GM18508 (cell line): ENCODE data around the gene CHEK2.
"Not testable (repeated sequence)": the region's sequence is repeated elsewhere in the genome, so short reads cannot be mapped to it uniquely, and the experiment has no call there.

Experiments used
- ATAC-seq: cut with Tn5 transposase; IDR thresholded peaks from one replicate; pipeline ENCODE4 v1.9.1; 2021; ENCODE audit warnings: moderate number of reproducible peaks; ENCODE audit not compliant: insufficient read depth, unreplicated experiment

Gene CHEK2

GRCh38 chr22:28743852-28744251, 2.2 kb upstream of the CHEK2 start:
- no peak for ATAC-seq

- no peak for ATAC-seq
Observed at GRCh38 chr22:28742562-28742962, 942 bp upstream of the CHEK2 start.

- no peak for ATAC-seq
Observed at GRCh38 chr22:28741200-28741784, 328 bp downstream of the CHEK2 start.

DNA sequence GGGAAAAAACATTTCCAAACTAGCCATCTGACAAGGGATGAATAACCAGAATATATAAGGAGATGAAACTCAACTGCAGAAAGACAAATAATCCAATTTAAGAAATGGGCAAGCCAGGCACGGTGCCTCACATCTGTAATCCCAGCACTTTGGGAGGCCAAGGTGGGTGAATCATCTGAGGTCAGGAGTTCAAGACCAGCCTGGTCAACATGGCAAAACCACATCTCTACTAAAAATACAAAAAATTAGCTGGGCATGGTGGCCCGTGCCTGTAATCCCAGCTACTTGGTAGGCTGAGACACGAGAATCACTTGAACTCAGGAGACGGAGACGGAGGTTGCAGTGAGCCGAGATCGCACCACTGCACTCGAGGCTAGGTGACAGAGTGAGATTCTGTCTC, 2.7 kb downstream of the CHEK2 start:
- ATAC-seq, result not testable (repeated sequence)

DNA sequence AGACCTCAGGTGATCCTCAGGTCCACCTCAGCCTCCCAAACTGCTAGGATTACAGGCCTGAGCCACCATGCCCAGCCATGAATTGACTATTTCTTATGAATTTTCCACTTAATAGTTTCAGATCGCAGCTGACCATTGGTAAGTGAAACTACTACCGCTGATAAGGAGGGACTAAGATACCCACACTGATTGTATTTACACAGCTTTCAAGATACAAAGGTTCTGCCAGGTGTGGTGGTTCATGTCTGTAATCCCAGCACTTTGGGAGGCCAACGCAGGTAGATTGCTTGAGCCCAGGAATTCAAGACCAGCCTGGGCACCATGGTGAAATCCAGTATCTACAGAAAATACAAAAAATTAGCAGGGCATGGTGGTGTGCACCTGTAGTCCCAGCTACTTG, 3.9 kb downstream of the CHEK2 start:
- no peak for ATAC-seq

GRCh38 chr22:28736301-28737155, 5.1 kb downstream of the CHEK2 start:
- ATAC-seq, result no peak

DNA sequence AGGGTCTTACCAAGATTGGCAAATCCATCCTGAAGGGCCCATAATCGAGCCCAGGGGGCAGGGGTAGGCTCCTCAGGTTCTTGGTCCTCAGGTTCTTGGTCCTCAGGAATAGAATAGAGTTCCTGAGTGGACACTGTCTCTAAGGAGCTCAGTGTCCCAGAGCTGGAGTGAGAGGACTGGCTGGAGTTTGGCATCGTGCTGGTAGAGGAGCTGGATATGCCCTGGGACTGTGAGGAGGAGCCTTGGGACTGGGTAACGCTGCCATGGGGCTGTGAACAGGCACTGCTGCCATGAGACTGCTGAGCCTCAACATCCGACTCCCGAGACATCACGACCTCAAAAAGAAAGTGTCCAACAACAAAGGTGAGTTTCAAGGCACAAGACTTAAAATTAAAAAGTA, 7.2 kb downstream of the CHEK2 start:
- no peak for ATAC-seq

GRCh38 chr22:28730179-28730578, 11.4 kb downstream of the CHEK2 start:
- no peak for ATAC-seq

DNA sequence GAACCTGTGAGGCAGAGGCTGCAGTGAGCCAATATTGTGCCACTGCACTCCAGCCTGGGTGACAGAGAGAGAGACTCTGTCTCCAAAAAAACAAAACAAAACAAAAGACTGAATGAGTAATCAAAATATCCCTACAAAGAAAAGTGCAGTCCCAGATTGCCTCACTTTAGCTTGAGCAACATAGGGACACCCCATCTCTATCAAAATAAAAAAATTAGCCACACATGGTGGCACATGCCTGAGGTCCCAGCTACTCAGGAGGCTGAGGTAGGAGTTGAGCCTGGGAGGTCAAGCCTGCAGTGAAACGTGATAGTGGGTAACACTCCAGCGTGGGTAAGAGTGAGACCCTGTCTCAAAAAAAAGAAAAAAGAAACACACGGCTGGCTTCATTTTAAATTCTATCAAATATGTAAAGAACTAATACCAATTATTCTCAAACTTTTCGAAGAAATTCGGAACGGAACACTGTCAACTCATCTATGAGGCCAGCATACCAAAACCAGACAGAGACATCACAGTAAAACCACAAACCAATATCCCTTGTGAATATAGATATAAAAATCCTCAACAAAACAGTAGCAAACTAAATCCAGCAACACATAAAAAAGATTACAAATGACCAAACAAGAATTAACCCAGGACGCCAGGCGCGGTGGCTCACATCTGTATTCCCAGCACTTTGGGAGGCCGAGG, 12.9 kb downstream of the CHEK2 start:
- no peak for ATAC-seq

DNA sequence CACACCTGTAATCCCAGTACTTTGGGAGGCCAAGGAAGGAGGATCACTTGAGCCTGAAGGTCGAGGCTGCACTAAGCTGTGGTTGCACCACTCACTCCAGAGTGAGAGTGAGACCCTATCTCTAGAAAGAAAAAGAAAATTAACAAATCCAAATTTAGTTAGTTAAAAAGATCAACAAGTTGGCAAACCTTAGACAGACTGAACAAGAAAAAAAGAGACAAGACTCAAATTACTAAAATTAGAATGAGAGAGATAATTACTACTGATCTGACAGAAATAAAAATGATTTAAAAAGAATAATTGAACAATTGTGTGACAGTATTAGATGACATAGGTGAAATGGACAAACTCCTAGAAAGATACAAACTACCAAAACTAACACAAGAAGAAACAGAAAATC, 13.6 kb downstream of the CHEK2 start:
- ATAC-seq, result no peak

- no peak for ATAC-seq
Observed at GRCh38 chr22:28718044-28718443, 23.6 kb downstream of the CHEK2 start.

GRCh38 chr22:28716686-28717085, 24.9 kb downstream of the CHEK2 start:
- ATAC-seq, result no peak

DNA sequence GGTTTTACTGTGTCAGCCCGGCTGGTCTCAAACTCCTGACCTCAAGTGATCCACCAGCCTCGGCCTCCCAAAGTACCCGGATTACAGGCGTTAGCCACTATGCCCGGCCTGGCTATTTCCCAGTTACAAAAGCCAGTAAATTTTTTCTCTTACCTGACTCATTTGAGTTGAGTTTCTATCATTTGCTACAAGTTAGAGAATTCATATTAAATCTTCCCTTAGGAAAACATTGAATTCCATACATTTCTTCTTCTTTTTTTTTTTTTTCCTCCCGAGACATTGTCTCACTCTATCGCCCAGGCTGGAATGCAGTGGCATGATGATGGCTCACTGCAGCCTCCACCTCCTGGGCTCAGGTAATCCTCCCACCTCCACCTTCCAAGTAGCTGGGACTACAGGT, 26.0 kb downstream of the CHEK2 start:
- no peak for ATAC-seq

GRCh38 chr22:28714043-28714628, 27.5 kb downstream of the CHEK2 start:
- no peak for ATAC-seq

GRCh38 chr22:28711820-28712777, 29.5 kb downstream of the CHEK2 start:
- no peak for ATAC-seq

DNA sequence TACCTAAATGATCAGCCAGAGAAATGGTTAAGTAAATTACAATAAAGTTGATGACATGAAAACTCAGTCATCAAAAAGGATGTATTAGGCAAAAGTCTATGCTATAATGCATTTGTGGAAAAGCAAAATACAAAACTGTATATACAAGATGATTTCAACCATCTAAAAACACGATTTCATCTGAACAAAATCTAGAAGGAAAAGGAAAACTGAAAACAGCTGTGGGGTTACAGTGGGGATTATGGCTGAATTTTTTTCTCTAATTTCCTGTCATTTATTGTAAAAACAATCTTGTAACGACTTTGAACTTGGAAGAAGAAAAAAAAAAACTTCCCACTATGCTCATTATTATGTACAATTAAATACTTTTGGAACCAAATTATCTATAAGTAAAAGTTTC, 30.3 kb downstream of the CHEK2 start:
- ATAC-seq, result no peak

GRCh38 chr22:28710576-28711191, 30.9 kb downstream of the CHEK2 start:
- ATAC-seq, result no peak

GRCh38 chr22:28710107-28710506, 31.5 kb downstream of the CHEK2 start:
- no peak for ATAC-seq

GRCh38 chr22:28706845-28707244, 34.8 kb downstream of the CHEK2 start:
- ATAC-seq, result no peak

DNA sequence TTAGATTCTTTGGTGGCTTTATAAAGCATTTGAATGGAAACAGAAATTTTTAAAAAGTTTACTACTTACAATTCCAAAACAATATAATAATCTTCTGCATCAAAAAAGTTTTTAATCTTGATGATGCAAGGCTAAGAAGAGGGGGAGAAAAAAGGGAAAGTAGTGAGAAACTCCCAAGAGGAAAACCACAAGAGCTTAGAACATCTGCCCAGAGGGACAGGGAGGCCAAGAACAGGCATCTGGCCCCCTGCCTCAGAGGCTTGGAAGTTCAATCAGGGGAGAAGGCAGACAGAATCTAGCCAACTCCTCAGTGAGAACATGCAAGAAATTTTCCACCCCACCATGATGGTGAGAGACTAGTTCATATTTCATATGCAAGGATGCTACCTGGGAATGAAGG, 38.2 kb downstream of the CHEK2 start:
- ATAC-seq, result no peak
